PC-9 (cell line): ENCODE measurements around the gene NAA40. TPM values are rescaled to one million over a fixed set of nuclear protein-coding genes. Genes with fewer than 3 reads are reported as not detected.
"Not testable (repeated sequence)": the region's sequence is repeated elsewhere in the genome, so short reads cannot be mapped to it uniquely, and the experiment has no call there.

Experiments used
- BruUV-seq: library from RNA; stranded (reverse); fragments of 400-500 nt; replicated peaks from 2 replicates; lab custom pipeline; 2021; lab: Mats Ljungman, UMichigan
- CTCF ChIA-PET: fragments of 300-600 bp; sonication (Branson Sonifier 250); formaldehyde crosslinking; loops from one replicate; lab custom pipeline; 2022; ENCODE audit warnings: antibody characterized with exemption; lab: Charles Lee
- POLR2A ChIA-PET: fragments of 300-600 bp; sonication (Branson Sonifier 250); formaldehyde crosslinking; loops from one replicate; lab custom pipeline; 2022; ENCODE audit warnings: antibody characterized with exemption; ENCODE audit not compliant: unreplicated experiment; lab: Charles Lee
- DNase-seq, 2 experiments: peaks; one replicate each; pipeline versions ENCODE4 v3.0.0 to v3.0.0-alpha.2; 2015 to 2022; ENCODE audit warnings: mixed read lengths in 1 of 2
- H2AFZ ChIP-seq: fragments of 200-600 bp; sonication (generic); 2 replicates; pipeline ENCODE4 v1.8.1; 2017; ENCODE audit warnings: antibody characterized with exemption
- H3F3A ChIP-seq: fragments of 200-600 bp; sonication (generic); 2 replicates; pipeline ENCODE4 v1.8.1; 2017; ENCODE audit warnings: antibody characterized with exemption, mild to moderate bottlenecking, low read depth; ENCODE audit not compliant: insufficient read depth
- H3K27ac ChIP-seq: fragments of 200-600 bp; sonication (generic); 2 replicates; pipeline ENCODE4 v1.6.1; 2016; ENCODE audit warnings: mixed run types
- H3K27me3 ChIP-seq: fragments of 200-600 bp; sonication (generic); 2 replicates; pipeline ENCODE4 v1.6.1; 2016; ENCODE audit warnings: low read depth, mixed run types; ENCODE audit not compliant: insufficient read depth
- H3K36me3 ChIP-seq: fragments of 200-600 bp; sonication (generic); 2 replicates; pipeline ENCODE4 v1.6.1; 2016; ENCODE audit warnings: low read depth, mixed run types
- H3K4me1 ChIP-seq: fragments of 200-600 bp; sonication (generic); replicated peaks from 2 replicates; pipeline ENCODE4 v1.6.1; 2016; ENCODE audit warnings: mixed run types; ENCODE audit not compliant: insufficient read depth
- H3K4me2 ChIP-seq: fragments of 200-600 bp; sonication (generic); 2 replicates; pipeline ENCODE4 v1.6.1; 2017; ENCODE audit warnings: mixed run types
- H3K4me3 ChIP-seq: fragments of 200-600 bp; sonication (generic); 2 replicates; pipeline ENCODE4 v1.6.1; 2016; ENCODE audit warnings: mixed run types
- H3K79me2 ChIP-seq: fragments of 200-600 bp; sonication (generic); 2 replicates; pipeline ENCODE4 v1.6.1; 2017; ENCODE audit warnings: low read depth, mixed run types
- H3K9me2 ChIP-seq: fragments of 200-600 bp; sonication (generic); 2 replicates; pipeline ENCODE4 v1.8.1; 2017; ENCODE audit warnings: mild to moderate bottlenecking; ENCODE audit not compliant: insufficient read depth
- H3K9me3 ChIP-seq: fragments of 200-600 bp; sonication (generic); 2 replicates; pipeline ENCODE4 v1.8.1; 2016; ENCODE audit warnings: low read depth; ENCODE audit not compliant: insufficient read depth
- H4K20me1 ChIP-seq: fragments of 200-600 bp; sonication (generic); 2 replicates; pipeline ENCODE4 v1.8.1; 2017; ENCODE audit not compliant: insufficient read depth
- EZH2 ChIP-seq: fragments of 200-600 bp; sonication (generic); IDR thresholded peaks from 2 replicates; pipeline ENCODE4 v1.8.0; 2017; ENCODE audit warnings: antibody characterized with exemption, low read depth
- intact Hi-C: fragments of 100-400 bp; cut with micrococcal nuclease; formaldehyde crosslinking; loops from one replicate; pipeline ENCODE4 v1.10.0; 2022; ENCODE audit not compliant: unreplicated experiment
- total RNA-seq: library from RNA; stranded (reverse); gene quantifications from 2 replicates; pipeline ENCODE4 v1.2.3, GENCODE V29; 2021
- TF ChIP-seq, protein P1 (sequence below): fragments of 200-600 bp; sonication (generic); conservative IDR thresholded peaks from 2 replicates; pipeline ENCODE4 v1.6.1; 2017; ENCODE audit warnings: mixed run types, antibody characterized with exemption, mild to moderate bottlenecking, moderate library complexity

The NAA40 gene
- total RNA-seq, 1 experiment from 2014 or later: 47.4 TPM

- DNase-seq: no peak
- intact Hi-C loops: no loop called here
- no peaks in the 10 kb centered on the region for H3K27me3 ChIP-seq
- no peaks in the 10 kb centered on the region for H3K9me3 ChIP-seq
- no peak overlapping the region for H3K4me3 ChIP-seq
- no TSS peak for BruUV-seq
- H3K9me2 ChIP-seq: no peaks in the 10 kb centered on the region
- ChIA-PET CTCF (no interaction called here), POLR2A (interaction anchor here (0.7 kb wide), 1 partner anchor 272 kb away, joined by 4 read pairs; the partner anchor contains the start of gene RTN3)
- H3K4me1 ChIP-seq: no peaks in the 10 kb centered on the region
- H3K27ac ChIP-seq: no peak overlapping the region
- H3K79me2 ChIP-seq: no peaks in the 10 kb centered on the region
- H3F3A ChIP-seq: peaks cover 8% of the 10 kb centered on the region; the same call in 1 of the 2 replicates
- H3K4me2 ChIP-seq: no peak overlapping the region
- H3K36me3 ChIP-seq: peaks cover 23% of the 10 kb centered on the region
- H2AFZ ChIP-seq: no peak overlapping the region
- no peak for TF ChIP-seq EZH2
- TF ChIP-seq, protein P1, sequence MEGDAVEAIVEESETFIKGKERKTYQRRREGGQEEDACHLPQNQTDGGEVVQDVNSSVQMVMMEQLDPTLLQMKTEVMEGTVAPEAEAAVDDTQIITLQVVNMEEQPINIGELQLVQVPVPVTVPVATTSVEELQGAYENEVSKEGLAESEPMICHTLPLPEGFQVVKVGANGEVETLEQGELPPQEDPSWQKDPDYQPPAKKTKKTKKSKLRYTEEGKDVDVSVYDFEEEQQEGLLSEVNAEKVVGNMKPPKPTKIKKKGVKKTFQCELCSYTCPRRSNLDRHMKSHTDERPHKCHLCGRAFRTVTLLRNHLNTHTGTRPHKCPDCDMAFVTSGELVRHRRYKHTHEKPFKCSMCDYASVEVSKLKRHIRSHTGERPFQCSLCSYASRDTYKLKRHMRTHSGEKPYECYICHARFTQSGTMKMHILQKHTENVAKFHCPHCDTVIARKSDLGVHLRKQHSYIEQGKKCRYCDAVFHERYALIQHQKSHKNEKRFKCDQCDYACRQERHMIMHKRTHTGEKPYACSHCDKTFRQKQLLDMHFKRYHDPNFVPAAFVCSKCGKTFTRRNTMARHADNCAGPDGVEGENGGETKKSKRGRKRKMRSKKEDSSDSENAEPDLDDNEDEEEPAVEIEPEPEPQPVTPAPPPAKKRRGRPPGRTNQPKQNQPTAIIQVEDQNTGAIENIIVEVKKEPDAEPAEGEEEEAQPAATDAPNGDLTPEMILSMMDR: no peak
- peaks cover 4% of the 10 kb centered on the region for H4K20me1 ChIP-seq
Observed at GRCh38 chr11:63952570-63952969, 13.8 kb downstream of the NAA40 start.

GRCh38 chr11:63958008-63958407 lies 19.2 kb downstream of the NAA40 start:
- no peak for DNase-seq
- Histone ChIP-seq H3K9me3 (no peaks in the 10 kb centered on the region), H3K4me3 (no peak overlapping the region), H3K4me2 (no peak overlapping the region), H2AFZ (no peak overlapping the region), H3F3A (no peaks in the 10 kb centered on the region; the same call in 1 of the 2 replicates), H3K27me3 (no peaks in the 10 kb centered on the region), H3K36me3 (no peaks in the 10 kb centered on the region; the same call in 1 of the 2 replicates), H3K27ac (no peak overlapping the region), H4K20me1 (peaks cover 10% of the 10 kb centered on the region; the same call in 1 of the 2 replicates), H3K79me2 (no peaks in the 10 kb centered on the region), H3K4me1 (no peaks in the 10 kb centered on the region), H3K9me2 (no peaks in the 10 kb centered on the region)
- POLR2A ChIA-PET: no interaction called here
- no peak for TF ChIP-seq EZH2
- TF ChIP-seq, protein P1: no peak
- CTCF ChIA-PET: no interaction called here
- no TSS peak for BruUV-seq
- intact Hi-C loops: no loop called here

GRCh38 chr11:63961608-63962412 lies 23.0 kb downstream of the NAA40 start:
- Histone ChIP-seq H4K20me1 (0 out of 2 replicates have a peak, but pooled peaks cover 7% of the 10 kb centered on the region), H3K4me3 (no peak overlapping the region), H3K9me3 (no peaks in the 10 kb centered on the region), H2AFZ (no peak overlapping the region), H3K27ac (no peak overlapping the region), H3K4me2 (no peak overlapping the region), H3F3A (peaks cover 13% of the 10 kb centered on the region; the same call in 1 of the 2 replicates), H3K27me3 (no peaks in the 10 kb centered on the region), H3K9me2 (no peaks in the 10 kb centered on the region), H3K4me1 (no peaks in the 10 kb centered on the region), H3K79me2 (no peaks in the 10 kb centered on the region), H3K36me3 (no peaks in the 10 kb centered on the region)
- TF ChIP-seq EZH2: no peak
- TF ChIP-seq, protein P1: no peak
- BruUV-seq: no TSS peak
- intact Hi-C loops: no loop called here
- POLR2A ChIA-PET: no interaction called here
- CTCF ChIA-PET: interaction anchor here (0.6 to 0.7 kb wide), 2 partner anchors 123 to 124 kb away, joined by 6 to 7 read pairs; no protein-coding TSS in a partner anchor
- no peak for DNase-seq

GRCh38 chr11:63963895-63964294 lies 25.1 kb downstream of the NAA40 start:
- H4K20me1 ChIP-seq, H3K79me2 ChIP-seq, H3K9me3 ChIP-seq, H3K4me1 ChIP-seq, H3K27ac ChIP-seq, intact Hi-C loops, POLR2A ChIA-PET, BruUV-seq, H2AFZ ChIP-seq, H3K36me3 ChIP-seq, H3K4me2 ChIP-seq, H3K9me2 ChIP-seq, DNase-seq, CTCF ChIA-PET, H3K4me3 ChIP-seq, H3K27me3 ChIP-seq: not testable (repeated sequence)
- H3F3A ChIP-seq: peaks cover 13% of the 10 kb centered on the region; the same call in 1 of the 2 replicates
